ENCODE results near the gene OR10A6. TPM values are rescaled to one million over a fixed set of nuclear protein-coding genes. Genes with fewer than 3 reads are reported as not detected.

OR10A6 gene
- polyA plus RNA-seq, 1 experiment = 0.05 TPM

GRCh38 chr11:7892059-7892699 is 38.9 kb downstream of the OR10A6 start:
- DNase-seq (ENCODE audit: low read depth, low spot score) = peak; percentile 63
- Histone ChIP-seq H3K4me3 (ENCODE audit: low read depth, low read length) (no peak overlapping the region), H3K27ac (ENCODE audit: low read depth, low read length) (peak overlapping the region; percentile 72), H3K9me3 (ENCODE audit: control insufficient read depth, insufficient read depth, low read length) (no peaks in the 10 kb centered on the region), H3K27me3 (ENCODE audit: control insufficient read depth, insufficient read depth, low read length) (no peaks in the 10 kb centered on the region)
- TF ChIP-seq, protein P1, sequence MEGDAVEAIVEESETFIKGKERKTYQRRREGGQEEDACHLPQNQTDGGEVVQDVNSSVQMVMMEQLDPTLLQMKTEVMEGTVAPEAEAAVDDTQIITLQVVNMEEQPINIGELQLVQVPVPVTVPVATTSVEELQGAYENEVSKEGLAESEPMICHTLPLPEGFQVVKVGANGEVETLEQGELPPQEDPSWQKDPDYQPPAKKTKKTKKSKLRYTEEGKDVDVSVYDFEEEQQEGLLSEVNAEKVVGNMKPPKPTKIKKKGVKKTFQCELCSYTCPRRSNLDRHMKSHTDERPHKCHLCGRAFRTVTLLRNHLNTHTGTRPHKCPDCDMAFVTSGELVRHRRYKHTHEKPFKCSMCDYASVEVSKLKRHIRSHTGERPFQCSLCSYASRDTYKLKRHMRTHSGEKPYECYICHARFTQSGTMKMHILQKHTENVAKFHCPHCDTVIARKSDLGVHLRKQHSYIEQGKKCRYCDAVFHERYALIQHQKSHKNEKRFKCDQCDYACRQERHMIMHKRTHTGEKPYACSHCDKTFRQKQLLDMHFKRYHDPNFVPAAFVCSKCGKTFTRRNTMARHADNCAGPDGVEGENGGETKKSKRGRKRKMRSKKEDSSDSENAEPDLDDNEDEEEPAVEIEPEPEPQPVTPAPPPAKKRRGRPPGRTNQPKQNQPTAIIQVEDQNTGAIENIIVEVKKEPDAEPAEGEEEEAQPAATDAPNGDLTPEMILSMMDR (IDR thresholded peaks at IDR 0.05; ENCODE audit: low read depth, low read length) = no peak
- POLR2A ChIA-PET = interaction anchor here (1.3 kb wide), 1 partner anchor 95 kb away, joined by 4 read pairs; the partner anchor contains the start of gene EIF3F
- CTCF ChIA-PET = interaction anchor here (0.6 to 8.7 kb wide), 21 partner anchors 9 to 246 kb away, joined by 3 to 233 read pairs (median 11); partner anchors contain the start of genes EIF3F and NLRP10

- TF ChIP-seq, protein P1 (IDR thresholded peaks at IDR 0.05; ENCODE audit: low read depth, low read length) = no peak
- Histone ChIP-seq H3K9me3 (ENCODE audit: control insufficient read depth, insufficient read depth, low read length) (no peaks in the 10 kb centered on the region), H3K4me3 (ENCODE audit: low read depth, low read length) (no peak overlapping the region), H3K27me3 (ENCODE audit: control insufficient read depth, insufficient read depth, low read length) (peaks cover 3% of the 10 kb centered on the region), H3K27ac (ENCODE audit: low read depth, low read length) (no peak overlapping the region)
- ChIA-PET POLR2A (interaction anchor here (0.5 to 0.9 kb wide), 2 partner anchors 73 to 96 kb away, joined by 3 read pairs; partner anchors contain the start of gene EIF3F), CTCF (interaction anchor here (0.5 to 8.7 kb wide), 8 partner anchors 13 to 209 kb away, joined by 3 to 233 read pairs (median 4); partner anchors contain the start of gene EIF3F)
- no peak for DNase-seq (ENCODE audit: low read depth, low spot score)
Observed at GRCh38 chr11:7890417-7891172, 40.5 kb downstream of the OR10A6 start.

DNA sequence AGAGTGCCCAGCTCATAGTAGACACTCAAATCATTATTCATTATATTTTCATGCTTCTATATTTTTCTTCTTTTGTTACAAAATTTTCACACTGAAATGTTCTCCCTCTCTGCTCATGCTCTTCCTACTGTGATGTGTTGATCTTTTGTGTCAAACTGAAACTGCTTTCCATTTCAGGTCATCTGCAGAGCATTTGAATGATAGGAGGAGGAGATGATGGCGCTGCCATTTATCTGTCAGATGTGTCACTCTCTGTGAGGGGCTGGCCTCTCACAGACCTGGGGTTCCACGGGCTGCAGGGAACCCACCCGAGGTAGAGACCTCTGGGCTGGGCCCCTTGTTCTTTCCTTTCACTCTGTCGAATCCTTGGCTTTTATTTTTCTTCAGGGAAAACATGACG is 41.1 kb downstream of the OR10A6 start:
- H3K27me3 ChIP-seq (ENCODE audit: control insufficient read depth, insufficient read depth, low read length) = peaks cover 3% of the 10 kb centered on the region
- no peak for DNase-seq (ENCODE audit: low read depth, low spot score)
- POLR2A ChIA-PET = no interaction called here
- no peaks in the 10 kb centered on the region for H3K9me3 ChIP-seq (ENCODE audit: control insufficient read depth, insufficient read depth, low read length)
- TF ChIP-seq, protein P1 (IDR thresholded peaks at IDR 0.05; ENCODE audit: low read depth, low read length) = no peak
- H3K27ac ChIP-seq (ENCODE audit: low read depth, low read length) = no peak overlapping the region
- CTCF ChIA-PET = interaction anchor here (0.6 to 8.7 kb wide), 8 partner anchors 13 to 319 kb away, joined by 3 to 233 read pairs (median 4); partner anchors contain the start of gene EIF3F
- no peak overlapping the region for H3K4me3 ChIP-seq (ENCODE audit: low read depth, low read length)

DNA sequence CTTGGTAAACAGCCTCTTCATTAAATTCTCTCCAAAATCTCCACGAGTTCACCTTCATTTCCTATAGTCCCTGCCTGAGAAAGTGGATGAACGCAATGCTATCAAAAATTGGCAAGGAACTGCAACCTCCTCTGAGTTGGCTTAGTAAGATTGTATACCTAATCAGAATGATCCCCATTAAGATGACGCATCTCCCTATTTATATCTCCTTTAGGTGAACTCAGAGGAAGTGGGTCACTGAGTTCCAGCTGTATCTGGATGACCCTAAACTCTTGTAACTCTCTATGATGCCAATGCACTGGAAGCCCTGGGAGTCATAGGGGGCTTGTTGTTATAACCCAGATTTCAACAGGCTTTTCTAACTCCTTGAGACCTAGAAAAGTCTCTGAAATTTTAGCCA is 48.2 kb downstream of the OR10A6 start:
- TF ChIP-seq, protein P1 (IDR thresholded peaks at IDR 0.05; ENCODE audit: low read depth, low read length) = no peak
- ChIA-PET CTCF (interaction anchor here (2.3 kb wide), 1 partner anchor 10 kb away, joined by 9 read pairs; no protein-coding TSS in a partner anchor), POLR2A (no interaction called here)
- Histone ChIP-seq H3K27ac (ENCODE audit: low read depth, low read length) (no peak overlapping the region), H3K27me3 (ENCODE audit: control insufficient read depth, insufficient read depth, low read length) (peaks cover 7% of the 10 kb centered on the region), H3K9me3 (ENCODE audit: control insufficient read depth, insufficient read depth, low read length) (peaks cover 3% of the 10 kb centered on the region; the same call in 1 of the 2 replicates), H3K4me3 (ENCODE audit: low read depth, low read length) (no peak overlapping the region)
- DNase-seq (ENCODE audit: low read depth, low spot score) = no peak

Small RNA genes within 50 kb of the gene (small RNA-seq; reads per million reads assigned to genes)
- not detected for gene COX6CP5 (ENCODE audit: insufficient read length, low read depth)
- gene RNU6-943P (ENCODE audit: insufficient read length, low read depth) = not detected

Other genes with a start within 250 kb of the OR10A6 start
- 0.10 and 0.47 TPM in 2 replicates for gene OVCH2, start 224.8 kb downstream of the OR10A6 start, polyA plus RNA-seq (2011; rRNA removed)
- not detected in 2 replicates for gene OR5P2, start 134.3 kb downstream of the OR10A6 start, polyA plus RNA-seq (2011; rRNA removed)
- not detected in 2 replicates for gene OR5P3, start 100.4 kb downstream of the OR10A6 start, polyA plus RNA-seq (2011; rRNA removed)
- gene OR10A3, start 10.4 kb upstream of the OR10A6 start, polyA plus RNA-seq (2011; rRNA removed) = 0.15 TPM in 1 of 2 replicates, not detected in the other
- 2.4 and 2.8 TPM in 2 replicates for gene NLRP10, start 34.2 kb upstream of the OR10A6 start, polyA plus RNA-seq (2011; rRNA removed)
- gene EIF3F, start 56.1 kb upstream of the OR10A6 start, polyA plus RNA-seq (2011; rRNA removed) = 216 and 297 TPM in 2 replicates
- 13.9 and 14.7 TPM in 2 replicates for gene TUB, start 149.9 kb upstream of the OR10A6 start, polyA plus RNA-seq (2011; rRNA removed)
- gene RIC3, start 237.8 kb upstream of the OR10A6 start, polyA plus RNA-seq (2011; rRNA removed) = not detected in 2 replicates

Data from AG04450 (cell line).